HG02642 (cell line): ENCODE data around the gene TBC1D32.
"Not testable (repeated sequence)": the region's sequence is repeated elsewhere in the genome, so short reads cannot be mapped to it uniquely, and the experiment has no call there.

Source experiments
- ATAC-seq: cut with Tn5 transposase; IDR thresholded peaks from one replicate; pipeline ENCODE4 v1.9.1; 2021; ENCODE audit warnings: mild to moderate bottlenecking; ENCODE audit not compliant: unreplicated experiment, poor library complexity

Gene TBC1D32

DNA sequence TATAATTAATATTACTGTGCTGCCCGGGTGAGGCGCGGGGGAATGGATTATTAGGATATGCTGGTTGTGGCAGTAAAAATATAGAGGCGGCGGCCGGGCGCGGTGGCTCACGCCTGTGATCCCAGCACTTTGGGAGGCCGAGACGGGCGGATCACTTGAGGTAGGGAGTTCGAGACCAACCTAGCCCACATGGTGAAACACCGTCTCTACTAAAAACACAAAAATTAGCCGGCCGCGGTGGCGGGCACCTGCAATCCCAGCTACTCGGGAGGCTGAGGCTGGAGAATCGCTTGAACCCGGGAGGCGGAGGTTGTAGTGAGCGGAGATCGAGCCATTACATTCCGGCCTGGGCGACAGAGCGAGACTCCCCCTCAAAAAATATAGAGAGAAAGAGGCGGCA is 586 bp downstream of the TBC1D32 start:
- ATAC-seq, result not testable (repeated sequence)

DNA sequence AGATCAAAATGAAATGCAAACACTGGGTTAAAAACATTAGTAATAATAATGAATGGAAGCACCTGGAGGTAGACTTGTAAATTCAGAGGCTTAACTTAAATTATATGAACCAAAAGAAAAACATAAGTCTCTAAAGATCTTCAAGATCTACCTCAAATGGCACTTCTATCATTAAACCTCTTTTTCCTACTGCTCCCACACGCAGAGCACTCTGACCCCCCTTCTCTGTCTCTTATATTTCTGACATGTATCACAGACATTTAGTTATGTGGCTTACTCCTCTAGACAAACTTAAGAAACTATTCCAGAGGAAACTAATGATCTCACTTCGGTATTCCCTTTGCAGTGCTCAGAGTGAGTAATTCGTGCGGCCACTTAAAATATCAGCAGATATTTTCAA is 1.1 kb downstream of the TBC1D32 start:
- ATAC-seq, result no peak

DNA sequence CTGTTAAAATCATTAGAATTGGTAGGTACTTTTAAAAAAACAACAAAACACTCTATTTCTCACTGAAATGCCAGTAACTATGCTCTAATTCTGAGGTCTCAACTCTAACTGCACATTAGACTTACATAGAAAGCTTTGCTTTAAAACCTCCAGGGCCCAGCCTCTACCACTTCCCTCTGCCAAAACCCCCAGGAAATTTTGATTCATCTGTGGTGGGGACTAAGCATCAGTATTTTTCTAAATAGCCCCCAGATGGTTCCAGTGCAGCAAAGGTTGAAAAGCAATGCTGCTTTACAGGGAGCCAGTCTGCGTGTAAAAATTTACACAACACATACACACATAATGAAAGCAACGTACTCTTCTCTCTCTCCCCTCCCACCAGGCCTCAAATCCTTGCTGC is 3.8 kb downstream of the TBC1D32 start:
- no peak for ATAC-seq

DNA sequence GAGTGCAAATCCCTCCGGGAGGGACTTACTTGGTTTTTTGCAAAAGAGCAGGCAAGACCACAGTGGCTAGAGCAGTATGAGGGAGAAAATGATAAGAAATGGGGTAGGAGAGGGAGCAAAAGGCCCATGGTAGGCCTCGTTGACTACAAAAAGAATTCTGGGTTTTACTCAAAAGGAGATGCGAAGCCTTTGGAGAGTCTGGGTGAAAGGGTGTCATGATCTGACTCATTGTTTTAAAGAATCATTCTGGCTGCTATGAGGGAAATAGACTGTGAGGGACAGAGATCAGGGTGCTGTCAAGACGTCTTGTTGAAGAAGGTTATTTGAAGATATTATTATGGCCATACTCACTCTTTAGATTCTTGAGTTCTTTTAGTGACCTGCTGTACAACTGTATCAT is 13.0 kb downstream of the TBC1D32 start:
- ATAC-seq, result no peak

DNA sequence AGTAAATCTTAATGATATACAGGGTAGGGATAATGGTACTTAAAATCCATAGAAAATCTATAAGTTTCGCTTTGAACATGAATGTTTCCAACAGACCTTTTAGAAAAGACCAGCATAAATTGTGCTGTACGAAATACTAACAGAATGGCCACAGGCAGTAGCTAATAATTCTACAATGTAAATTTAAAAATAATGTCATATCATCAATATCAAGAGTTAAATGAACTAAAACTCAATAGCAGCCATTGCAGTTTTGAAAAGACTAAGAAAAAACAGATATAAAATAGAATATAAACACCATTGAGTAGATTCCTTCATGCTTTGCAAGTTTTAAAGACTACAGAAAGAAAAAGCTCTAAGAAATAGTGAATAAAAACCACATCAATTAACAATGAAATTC is 14.7 kb downstream of the TBC1D32 start:
- no peak for ATAC-seq

DNA sequence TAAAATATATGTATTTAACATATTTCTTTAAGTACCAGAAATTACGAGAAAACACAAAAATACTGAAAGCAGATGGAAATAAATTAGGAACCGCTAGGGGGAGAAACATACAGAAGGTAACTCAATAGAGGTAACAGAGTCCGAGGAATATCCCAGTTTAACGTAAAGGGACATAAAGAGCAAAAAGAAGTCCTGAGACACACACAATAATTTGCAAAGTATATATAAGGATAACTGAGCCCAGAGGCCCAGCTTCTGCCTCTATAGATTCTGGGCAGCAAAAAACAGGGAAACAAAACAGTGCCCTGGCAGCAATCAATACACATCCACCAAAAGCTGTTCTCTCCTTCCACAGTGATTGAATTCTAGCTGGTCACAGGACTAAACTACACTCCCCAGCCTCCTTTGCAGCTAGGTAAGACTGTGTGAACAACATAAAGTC is 15.1 kb downstream of the TBC1D32 start:
- ATAC-seq, result no peak

DNA sequence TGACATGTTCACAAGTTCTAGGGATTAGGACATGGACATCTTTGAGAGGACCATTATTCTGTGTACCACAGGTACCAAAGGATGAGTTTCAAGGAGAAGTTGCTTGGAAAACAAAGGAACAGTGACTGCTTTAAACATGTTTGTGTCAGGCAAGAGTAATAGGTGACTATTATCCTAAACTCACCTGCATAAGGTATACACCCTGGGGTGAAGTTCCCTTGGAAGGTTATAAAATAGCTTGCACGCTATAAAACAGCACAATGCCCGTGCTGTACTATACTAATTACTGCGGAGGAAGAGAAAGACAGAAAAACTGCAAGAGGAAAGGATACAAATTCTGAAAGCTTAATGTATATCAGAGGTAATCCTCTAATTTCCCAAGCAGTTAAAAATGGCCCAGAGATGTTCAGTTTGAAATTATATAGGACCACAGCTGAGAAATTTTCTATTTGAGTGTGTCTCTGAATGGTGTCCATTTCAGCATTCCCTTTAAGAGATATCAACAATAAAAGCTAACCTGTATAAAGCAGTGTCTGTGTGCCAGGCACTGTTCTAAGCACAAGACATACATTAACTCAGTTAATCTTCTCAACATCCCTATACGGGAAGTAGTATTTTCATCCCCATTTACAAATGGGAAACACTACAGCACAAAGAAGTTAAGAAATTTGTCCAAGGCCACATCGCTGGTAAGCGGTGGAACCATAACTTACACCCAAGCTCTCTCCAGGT is 19.7 kb downstream of the TBC1D32 start:
- no peak for ATAC-seq

DNA sequence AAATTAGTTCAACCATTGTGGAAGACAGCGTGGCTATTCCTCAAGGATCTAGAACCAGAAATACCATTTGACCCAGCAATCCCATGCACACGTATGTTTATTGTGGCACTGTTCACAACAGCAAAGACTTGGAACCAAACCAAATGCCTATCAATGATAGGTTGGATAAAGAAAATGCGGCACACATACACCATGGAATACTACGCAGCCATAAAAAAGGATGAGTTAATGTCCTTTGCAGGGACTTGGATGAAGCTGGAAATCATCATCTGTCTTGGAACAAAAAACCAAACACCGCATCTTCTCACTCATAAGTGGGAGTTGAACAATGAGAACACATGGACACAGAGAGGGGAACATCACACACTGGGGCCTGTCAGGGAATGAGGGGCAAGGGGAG is 22.5 kb downstream of the TBC1D32 start:
- not testable (repeated sequence) for ATAC-seq

DNA sequence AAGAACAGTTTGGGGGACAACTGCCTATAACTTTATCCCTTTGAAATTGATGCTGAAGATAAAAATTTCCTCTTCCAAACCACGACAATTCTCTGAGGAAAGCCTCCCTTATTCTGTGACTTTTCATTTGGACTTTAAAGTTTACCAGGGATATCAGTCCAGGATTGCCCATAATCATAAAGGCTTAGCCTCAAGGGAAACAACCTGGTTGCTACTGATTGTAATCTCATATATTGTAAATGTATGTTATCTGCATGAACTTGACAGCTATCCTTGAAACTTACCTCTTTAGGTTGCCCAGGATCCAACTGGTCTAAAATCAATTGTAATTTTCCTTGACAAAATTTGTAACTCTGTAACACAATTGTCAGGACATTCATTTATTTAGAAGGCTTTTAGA is 23.8 kb downstream of the TBC1D32 start:
- no peak for ATAC-seq

DNA sequence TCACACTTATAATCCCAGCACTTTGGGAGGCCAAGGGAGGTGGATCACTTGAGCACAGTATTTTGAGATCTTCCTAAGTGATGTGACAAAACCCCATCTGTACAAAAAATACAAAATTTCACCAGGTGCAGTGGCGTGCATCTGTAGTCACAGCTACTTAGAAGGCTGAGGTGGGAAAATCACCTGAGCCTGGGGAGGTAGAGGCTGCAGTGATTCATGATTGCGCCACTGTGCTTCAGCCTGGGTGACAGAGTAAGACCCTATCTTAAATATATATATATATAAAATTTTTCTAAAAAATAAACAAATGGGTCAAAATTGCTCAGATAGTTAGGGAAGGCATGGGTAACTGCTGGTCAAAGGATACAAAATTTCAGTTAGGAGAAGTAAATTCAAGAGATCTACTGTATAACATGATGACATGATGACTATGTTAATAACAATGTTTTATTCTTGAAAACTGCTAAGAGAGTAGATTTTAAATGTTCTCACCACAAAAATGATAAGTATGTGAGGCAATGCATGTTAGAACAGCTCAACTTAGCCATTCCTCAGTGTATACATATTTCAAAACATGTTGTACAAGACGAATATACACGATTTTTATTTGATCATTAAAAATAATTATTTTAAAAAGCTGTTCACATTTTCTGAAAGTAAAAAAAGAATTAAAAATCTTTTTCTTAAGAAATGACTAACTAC is 24.4 kb downstream of the TBC1D32 start:
- ATAC-seq, result no peak

DNA sequence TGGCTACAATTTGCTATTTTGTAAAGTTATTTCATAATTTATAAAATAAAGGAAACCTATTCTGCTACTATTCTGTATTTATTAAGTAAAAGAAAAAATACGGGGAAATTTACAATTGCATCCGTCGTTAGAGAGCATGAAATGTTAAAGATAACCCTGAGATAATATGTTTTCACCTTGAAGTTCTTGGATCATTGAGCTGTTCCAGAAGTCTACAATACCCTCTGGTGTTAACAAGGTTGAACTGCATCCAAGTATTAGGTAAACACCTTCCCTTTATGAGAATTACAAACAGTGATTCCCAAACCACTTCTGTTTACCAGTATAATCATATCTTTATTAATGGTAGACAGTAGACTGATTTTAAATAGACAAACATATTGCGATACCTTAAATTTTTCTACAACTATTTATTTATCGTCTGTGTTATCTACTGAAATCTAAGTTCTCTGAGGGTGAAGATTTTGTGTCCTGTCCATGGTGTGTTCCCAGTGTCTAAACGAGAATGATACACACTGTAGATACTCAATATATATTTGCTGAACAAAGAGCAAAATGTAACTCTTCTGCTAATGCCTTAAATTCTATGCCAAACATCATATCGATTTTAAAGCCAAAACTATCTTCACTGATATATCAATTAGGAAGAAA is 28.2 kb downstream of the TBC1D32 start:
- ATAC-seq, result peak; percentile 78

DNA sequence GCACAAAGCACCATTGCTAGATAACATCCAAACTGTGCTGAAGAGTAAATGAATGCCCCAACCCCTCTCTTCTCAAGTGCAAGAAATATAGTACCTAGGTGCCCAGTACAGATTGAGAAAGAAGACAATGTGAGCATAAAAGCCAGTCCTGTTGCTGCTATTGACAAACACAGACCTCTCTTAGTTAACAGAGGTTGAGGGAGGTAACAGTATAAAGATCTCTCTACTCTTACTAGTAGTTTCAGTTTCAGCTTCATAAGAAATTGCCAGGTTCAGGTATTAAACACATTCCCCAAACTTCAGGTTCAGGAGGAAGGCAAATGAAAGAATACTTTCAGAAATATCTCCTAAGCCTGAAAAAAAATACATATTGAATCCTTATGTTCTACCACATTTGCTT is 31.4 kb downstream of the TBC1D32 start:
- peak; percentile 71 for ATAC-seq

DNA sequence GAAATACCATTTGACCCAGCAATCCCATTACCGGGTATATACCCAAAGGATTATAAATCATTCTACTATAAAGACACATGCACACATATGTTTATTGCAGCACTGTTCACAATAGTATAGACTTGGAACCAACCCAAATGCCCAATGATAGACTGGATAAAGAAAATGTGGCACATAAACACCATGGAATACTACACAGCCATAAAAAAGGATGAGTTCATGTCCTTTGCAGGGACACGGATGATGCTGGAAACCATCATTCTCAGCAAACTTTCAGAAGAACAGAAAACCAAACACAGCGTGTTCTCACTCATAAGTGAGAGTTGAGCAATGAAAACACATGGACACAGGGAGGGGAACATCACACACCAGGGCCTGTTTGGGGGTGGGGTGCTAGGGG is 33.1 kb downstream of the TBC1D32 start:
- ATAC-seq, result not testable (repeated sequence)

DNA sequence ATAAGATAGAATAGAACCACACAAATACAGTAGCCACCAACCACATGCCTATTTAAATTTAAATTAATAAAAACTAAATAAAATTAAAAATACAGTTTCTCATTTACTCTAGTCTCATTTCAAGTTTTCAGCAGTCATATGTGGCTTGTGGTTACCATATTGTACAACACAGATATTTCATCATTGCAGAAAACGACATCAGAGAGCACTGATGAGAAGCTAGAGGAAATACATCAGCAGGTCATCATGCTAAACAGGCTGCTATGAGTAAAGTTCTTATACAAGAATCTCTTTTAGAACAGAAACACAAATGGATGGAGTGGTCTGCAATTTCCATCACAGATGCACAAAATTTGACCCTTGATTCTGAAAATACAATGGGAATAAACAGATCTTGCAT is 36.6 kb downstream of the TBC1D32 start:
- ATAC-seq, result no peak

DNA sequence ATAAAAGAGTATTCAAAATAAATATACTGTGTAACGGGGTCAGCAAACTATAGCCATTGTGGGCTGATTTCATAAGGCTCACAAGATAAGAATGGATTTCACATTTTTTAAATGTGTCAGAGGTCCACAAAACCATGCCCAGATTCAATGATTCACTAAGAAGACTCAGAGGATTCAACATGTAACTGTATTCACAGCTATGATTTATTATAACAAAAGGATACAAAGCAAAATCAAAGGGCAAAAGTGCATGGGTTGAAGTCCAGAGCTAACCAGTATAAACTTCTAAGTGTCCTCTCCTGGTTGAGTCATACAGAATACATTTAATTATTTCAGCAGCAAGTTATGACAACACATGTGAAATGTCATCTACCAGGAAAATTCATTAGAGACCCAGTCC is 49.2 kb downstream of the TBC1D32 start:
- no peak for ATAC-seq

DNA sequence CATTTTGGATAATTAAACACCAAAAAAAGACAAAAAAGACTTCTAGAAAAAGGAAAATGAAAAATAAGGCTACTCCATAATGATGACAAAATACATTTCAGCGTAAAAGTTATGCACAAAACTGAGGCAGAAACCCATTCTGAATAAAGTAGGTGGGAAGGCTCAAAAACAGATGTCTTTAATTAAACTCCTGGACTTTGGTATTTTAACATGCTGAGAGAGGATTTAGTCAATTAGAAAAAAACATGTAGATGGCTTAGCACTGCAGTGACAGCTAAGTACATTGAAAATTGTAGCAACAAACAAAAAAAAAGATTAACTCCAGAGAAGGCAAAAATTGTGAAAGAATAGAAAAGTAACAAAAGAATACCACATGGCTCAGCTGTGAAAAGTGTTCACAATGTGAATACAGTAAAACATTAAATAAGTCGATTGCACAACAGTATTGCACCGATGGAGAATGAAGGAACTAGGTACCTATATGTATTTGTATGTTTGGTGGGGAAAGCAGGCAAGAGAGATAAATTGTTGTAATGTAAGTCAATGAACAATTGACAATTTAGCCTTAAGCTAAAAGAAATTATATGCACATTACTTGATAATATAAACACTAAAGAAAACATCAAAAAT is 59.5 kb downstream of the TBC1D32 start:
- ATAC-seq, result no peak

DNA sequence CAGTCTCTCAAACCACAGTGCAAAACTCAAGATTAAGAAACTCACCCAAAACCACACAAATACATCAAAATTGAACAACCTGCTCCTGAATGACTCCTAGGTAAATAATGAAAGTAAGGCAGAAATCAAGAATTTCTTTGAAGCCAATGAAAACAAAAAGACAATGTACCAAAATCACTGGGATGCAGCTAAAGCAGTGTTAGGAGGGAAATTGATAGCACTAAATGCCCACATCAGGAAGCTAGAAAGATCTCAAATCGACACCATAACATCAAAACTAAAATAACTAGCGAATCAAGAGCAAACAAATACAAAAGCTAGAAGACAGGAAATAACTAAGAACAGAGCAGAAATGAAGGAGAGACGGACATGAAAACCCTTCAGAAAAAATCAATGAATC is 70.5 kb downstream of the TBC1D32 start:
- ATAC-seq, result no peak

DNA sequence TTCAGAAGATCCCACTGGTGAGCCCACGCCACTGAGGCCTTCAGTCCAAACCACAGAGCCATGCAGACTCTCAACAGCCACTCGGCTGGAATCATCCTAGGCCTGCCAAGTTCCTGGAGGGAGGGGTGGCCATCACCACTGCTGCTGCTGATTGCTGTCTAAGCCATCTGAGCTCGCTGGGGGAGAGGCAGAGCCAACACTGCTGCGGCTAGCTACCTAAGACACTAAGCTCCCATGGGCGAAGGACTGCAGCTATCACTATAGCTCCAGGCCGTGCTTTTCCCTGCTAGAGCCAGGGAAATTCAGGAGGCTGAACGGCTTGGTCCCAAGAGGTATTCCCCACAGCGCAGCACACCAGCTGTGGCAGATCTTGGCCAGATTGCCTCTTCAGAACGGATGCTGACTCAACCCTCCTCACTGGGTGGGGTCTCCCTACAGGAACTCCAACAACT is 73.6 kb downstream of the TBC1D32 start:
- no peak for ATAC-seq

DNA sequence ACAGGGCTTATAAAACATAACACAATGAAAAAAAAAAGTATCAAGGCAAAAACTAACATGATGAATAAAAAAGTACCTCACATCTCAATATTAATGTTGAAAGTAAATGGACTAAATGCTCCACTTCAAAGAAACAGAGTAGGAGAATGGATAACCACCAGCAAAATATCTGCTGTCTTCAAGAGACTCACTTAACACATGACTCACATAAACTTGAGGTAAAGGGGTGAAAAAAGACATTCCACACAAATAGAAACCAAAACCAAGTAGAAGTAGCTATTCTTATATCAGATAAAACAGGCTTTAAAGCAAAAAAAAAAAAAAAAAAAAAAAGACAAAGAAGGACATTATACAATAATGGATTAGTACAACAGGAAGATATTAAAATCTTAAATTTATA is 86.9 kb downstream of the TBC1D32 start:
- no peak for ATAC-seq

DNA sequence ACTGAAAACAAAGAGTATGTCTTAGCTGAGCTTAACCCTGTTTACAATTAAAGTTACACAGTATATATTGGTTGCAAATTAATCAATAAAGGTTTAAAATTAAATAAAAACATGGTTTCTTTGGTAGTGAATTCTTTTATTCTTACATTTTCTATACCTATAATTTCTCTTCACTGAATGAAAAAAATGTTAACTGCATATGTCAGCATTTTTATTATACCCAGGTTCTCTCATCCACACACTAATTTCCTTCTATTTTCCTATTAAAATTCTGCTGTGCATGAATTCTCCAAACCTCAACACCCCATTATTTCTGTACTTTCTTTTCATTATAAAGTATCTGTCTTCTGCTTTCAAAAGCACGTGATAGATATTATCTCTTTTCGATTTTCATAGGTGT is 91.9 kb downstream of the TBC1D32 start:
- no peak for ATAC-seq

DNA sequence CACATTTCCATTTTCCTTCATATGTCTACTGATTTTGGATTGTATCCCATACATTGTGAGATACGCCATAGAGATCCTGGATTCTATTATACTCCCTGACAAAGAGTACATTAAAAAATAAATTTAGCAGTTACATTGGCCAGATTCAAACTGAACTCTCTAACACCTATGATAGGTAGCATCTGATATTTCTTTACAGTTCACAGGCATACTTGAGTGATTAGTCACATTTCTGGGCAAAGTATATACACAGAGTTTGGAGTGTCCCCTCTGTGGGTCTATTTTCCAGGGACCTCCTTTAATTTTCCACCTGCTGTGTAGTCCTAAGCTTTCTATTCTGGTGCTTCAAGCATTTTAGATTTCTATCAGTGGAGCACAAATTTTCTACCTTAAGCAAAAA is 96.4 kb downstream of the TBC1D32 start:
- ATAC-seq, result no peak
